GM19397 (cell line): Measurements from ENCODE around the gene ARHGAP6.
"Not testable (repeated sequence)": the region's sequence is repeated elsewhere in the genome, so short reads cannot be mapped to it uniquely, and the experiment has no call there.

ENCODE experiments used
- ATAC-seq: cut with Tn5 transposase; IDR thresholded peaks from one replicate; pipeline ENCODE4 v1.9.1; 2021; ENCODE audit warnings: mild to moderate bottlenecking, moderate library complexity; ENCODE audit not compliant: unreplicated experiment

The ARHGAP6 gene

DNA sequence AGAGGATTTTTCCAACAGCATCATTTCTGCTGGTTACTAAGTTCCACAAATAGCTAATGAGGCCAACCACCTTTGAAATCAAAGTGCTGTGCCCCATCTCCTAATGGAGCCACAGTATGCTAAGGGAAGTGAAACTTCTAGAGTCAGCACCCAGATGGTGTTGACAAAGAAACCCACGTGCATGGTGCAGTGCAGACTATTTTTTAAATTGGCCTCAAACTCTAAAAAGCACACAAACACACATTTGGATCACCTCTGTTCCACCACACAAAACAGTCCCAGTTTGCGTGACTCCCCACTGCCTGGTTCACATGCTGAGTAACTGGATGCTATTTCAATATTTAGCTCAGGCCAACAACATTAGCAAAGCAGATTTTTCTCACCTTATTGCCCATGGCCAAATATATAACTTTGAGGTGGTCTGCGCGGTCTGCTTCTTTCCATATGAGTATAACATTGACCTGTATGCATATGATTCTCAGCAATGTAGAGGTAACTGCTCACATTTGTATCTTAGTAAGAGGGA is 302.6 kb downstream of the ARHGAP6 start:
- peak; percentile 96 for ATAC-seq

DNA sequence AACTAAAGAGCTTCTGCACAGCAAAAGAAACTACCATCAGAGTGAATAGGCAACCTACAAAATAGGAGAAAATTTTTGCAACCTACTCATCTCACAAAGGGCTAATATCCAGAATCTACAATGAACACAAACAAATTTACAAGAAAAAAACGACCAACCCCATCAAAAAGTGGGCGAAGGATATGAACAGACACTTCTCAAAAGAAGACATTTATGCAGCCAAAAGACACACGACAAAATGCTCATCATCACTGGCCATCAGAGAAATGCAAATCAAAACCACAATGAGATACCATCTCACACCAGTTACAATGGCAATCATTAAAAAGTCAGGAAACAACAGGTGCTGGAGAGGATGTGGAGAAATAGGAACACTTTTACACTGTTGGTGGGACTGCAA is 304.1 kb downstream of the ARHGAP6 start:
- ATAC-seq: not testable (repeated sequence)

DNA sequence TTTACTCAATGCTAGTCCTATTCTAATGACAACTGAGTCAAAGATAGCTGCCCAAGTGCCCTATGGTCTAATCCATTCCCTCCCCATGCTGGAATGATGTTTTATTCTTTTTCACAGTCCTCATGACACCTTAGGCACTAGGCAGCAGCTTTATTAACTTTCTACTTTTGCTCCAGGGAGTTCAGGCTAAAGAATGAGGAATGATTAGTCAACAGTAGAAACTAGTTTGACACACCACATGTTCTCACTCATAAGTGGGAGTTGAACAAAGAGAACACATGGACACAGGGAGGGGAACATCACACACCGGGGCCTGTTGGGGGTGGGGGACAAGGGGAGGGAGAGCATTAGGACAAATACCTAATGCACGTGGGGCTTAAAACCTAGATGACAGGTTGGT is 309.8 kb downstream of the ARHGAP6 start:
- ATAC-seq: not testable (repeated sequence)

DNA sequence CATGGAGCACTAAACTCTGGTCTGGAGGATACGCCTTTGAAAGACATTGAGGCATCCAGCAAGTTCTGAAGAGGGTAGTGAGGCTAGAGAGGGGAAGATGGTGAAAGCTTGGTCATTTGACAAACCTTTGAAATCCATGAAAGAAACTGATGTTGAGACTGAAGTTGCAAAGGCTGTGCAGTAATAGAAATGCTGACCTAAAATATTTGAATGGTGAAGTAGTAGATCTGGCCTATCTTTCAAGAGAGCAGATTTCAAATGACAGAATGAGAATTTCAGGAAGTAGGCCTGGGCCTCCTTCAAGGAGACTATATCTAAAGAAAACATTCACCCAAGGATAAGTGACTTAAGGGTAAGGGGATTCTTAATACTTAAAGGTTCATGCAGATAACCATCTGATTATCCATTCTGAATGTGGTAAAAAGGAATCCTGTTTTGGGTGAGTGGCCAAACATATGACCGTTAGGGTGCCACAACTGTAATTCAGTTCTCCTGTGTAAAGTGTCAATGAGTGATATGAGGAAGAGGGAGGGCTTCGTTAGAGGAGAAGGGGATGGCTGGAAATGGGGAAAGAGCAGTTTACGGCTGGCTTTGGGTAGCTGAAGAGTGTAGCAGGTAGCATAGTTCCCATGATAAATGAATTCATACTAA is 310.3 kb downstream of the ARHGAP6 start:
- ATAC-seq: no peak

DNA sequence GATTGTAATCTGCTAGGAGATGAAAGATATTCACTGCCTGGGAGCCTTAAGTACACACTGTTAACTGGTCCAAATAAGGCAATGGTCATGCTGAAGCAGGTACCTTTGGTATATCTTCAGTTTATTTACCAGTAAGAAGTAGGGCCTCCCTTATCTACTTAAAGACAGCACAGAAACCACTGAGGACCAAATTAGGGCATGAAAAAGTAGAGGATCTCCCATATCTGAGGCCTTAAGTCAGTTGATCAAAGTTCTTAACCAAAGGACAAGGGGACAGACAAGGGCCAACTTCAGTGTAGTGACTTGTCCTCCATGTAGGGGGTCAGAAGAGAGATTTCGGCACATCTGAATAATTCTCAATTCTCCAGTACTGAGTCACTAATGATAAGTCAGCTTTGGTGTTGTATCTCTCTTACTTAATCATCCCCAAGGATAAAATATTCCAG is 313.4 kb downstream of the ARHGAP6 start:
- ATAC-seq: no peak

DNA sequence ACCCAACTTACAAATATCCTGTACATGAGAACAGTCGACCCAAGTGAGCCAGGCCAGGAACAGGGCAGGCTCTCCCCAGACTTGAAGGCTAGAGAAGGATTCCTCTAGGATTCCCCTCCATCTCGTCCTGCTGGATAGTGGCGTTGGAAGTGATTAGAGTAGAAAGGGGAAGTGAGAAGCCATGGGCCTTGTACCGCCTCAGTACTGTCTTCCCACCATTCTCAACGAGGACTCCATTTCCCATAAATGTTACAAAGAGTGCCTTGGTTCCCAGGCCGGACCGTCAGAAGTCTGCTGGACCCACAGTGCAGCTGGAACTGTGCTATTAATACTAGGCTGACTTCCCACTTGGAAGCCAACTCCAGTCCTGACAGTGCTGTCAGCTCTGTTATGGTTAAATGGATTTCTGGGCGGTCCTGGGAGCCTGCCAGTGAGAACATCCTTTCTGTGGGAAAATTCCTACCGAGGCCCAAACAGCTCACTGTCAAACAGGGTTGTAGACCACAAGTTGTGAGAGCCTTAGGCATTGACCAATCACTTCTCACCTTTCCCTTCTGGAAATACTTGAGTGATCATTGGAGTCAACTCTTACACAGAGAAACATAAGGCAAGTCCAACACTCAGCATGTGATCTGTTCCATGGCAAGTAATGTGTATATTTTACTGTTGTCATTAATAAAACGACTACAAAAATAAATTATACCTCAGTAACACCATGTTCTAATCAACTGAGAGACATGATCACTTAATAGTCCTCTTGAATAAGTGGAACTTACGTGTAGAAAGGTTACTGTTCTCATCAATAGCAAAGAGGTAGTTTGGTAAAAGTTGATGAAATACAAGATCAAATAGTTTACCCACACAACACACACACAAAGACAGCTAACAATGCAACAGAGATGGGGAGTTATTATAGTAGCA is 314.1 kb downstream of the ARHGAP6 start:
- ATAC-seq: no peak

DNA sequence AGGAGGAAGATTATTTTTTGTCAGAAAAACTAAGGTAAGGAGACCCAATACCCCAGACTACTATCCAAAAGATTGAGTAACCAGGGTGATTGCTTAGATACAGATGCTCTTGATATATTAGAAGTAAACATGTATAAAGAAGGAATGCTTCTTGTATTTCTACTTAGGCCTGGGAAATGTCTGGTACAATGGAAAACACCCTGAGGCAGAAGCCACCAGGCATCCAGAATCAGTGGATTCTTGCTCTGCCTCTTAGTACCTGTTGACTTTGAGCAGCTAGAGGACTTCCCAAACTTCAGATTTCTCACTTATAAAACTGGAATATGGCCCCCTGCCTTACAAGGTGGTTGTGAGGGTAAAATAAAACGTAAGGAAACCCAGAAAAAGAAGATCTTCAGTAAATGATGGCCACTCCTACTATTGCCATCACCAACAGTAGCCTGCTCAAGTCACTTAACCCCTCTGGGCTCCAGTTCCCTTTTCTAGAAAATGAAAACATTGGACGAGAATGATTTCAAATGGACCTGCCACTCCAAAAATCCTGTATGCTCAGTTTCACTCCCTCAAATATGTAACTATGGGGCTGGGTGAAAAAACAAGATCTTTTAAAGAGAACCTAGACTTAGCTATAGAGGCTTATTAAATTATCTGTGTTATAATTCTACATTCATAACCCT is 315.9 kb downstream of the ARHGAP6 start:
- no peak for ATAC-seq

DNA sequence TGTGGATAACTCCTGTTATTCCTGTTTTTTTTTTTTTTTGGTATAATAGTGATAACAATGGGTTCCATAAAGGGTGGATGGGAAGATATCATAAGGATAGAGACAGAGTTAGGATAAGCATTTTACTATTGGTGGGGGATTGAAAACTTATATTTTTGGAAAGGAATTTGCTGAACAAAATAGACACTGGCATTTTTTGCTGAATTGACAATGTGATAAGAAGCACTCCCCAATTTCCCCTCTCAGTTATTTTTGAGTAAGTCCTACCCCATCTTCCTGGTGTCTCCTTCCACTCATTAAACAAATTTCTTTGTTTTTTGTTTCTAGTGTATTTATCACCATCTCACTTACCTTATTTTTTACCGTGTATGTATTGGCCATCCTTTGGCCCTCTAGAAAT is 316.7 kb downstream of the ARHGAP6 start:
- ATAC-seq: no peak

DNA sequence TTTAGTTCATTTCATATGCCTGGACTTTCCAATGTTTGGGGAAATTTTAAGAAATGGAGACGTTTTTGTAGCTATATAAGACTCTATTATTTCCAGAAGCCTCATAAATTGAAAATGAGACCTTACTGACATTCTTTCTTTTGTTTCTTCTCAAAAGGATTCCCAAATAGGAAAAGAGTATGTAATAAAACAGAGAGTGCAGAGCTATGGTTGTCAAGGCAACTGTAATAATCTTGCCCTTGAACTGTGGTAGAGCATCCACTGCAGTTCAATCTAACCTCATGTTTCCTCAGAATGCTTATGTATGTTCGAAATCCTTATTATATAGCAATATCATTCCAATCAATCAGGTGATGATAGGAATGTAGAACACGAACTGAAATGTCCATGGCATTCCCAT is 318.4 kb downstream of the ARHGAP6 start:
- no peak for ATAC-seq

DNA sequence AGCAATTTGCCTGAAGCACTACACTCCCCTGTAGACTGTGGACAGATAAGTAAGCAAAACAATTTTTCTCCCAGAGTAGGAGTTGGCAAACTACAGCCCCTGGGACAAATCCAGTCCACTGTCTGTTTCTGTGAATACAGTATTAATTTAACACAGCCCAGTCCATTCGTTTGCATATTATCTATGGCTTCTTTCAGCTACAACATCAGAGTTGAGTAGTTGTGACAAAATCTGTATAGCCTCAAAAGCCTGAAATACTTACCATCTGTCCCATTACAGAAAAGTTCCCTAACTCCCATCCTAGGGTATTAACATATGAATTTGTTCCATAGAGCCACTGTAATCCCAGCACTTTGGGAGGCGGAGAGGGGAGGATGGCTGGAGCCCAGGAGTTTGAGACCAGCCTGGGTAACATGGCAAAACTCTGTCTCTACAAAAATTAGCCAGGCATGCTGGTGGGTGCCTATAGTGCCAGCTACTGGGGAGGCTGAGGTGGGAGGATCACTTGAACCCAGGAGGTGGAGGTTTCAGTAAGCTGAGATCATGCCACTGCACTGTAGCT is 319.5 kb downstream of the ARHGAP6 start:
- ATAC-seq: no peak

DNA sequence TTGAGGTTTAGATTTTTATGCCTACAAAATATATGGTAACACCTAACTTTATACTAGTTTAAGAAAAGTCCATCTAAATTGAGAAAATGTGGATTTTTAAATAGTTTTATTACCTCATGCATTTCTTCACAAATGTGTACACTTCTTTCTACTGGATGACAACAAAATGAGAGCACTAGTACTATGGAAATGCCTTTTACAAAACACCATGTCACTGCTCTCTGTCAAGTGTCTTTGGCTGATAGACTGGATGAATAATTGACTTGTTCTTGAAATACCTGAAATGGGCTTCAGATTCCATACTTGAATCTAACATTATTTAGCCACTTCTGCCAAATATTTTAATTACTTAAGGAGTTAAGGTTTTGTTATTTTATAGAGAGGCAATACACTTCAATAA is 323.0 kb downstream of the ARHGAP6 start:
- no peak for ATAC-seq

DNA sequence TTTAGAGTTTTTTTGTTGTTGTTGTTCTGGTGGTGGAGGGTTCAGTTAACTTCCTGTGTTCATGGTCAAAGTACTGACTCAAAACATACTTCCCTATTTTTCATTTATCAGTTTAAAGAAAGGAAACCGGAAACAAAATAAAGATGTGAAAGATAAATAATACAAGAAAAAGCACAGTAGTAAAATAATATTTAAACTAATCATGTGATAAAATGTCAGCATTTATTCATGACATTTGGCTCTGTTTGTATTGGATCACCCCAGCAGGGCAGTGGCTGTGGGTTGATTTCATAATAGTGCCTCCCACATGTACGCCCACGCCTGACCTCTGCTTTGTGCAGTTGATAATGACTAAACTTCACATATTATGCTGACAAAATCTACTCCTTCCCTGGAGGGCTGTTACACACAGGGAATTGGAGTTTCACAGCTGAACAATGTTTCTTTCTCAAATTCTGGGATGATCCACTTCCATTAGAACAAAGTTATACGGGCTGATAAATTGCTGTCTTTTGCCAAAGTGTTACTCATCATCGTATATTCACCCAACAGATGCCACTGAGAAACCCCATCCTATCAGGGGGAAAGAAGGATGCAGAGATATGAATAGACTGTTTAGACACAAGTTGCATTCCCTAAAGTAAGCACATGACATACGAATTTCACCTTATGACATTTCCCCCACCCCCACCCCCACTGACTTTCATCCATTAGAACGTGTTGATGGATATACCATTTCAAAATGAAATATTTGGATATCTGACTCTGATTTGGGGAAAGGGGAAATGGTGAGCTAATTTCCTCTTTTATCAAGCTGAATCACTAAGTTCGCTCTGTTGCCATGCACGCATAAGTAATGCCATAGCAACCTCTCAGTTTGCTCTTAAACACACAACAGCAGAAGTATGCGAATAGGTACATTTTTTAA is 324.2 kb downstream of the ARHGAP6 start:
- peak; percentile 63 for ATAC-seq

DNA sequence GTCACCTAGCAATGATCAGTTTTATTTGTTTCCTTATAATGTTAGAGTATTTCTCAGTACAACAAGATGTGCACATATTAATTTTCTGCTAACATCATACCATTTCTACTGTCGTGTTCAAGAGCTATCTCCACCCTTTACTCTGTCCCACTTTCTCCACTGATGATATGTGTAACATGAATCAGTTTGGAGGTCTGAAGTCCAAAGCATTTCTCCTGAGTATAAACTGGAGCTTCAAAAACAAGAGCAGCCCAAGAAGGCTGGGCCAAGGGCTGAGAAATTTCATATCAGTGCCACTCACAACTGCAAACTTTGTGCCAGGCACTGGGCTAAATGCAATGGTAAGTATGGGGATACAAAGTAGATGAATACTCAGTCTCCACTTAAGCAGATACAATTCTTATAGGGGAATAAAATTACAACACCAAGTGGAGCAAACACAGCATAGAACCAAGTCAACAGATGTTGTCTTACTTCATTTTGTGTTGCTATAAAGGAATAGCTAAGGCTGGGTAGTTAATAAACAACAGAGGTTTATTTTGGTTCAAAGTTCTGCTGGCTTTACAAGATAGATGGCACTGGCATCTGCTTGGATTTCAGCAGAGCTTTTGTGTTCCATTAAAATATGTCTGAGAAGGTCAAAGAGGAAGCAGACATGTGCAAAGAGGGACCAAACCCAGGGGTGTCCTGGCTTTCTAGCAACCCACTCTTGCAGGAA is 328.3 kb downstream of the ARHGAP6 start:
- ATAC-seq: no peak

DNA sequence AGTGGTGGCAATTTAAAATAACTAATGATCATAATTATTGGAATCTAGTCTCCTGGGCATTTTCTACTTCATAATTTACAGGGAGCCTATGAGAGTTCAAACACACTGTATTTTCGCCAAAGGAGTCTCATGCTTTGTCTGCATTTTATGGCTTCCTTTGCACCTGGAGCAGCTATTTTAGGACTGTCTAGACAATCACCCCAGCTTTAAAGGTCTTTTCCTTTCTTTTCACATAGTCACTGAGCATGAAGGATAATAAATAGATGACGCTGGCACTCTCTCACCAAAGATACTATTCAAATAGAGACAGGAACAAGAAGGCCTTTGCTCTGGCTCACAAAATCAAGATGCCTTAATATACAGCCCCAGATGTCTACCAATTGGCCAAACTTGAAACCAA is 329.5 kb downstream of the ARHGAP6 start:
- no peak for ATAC-seq

DNA sequence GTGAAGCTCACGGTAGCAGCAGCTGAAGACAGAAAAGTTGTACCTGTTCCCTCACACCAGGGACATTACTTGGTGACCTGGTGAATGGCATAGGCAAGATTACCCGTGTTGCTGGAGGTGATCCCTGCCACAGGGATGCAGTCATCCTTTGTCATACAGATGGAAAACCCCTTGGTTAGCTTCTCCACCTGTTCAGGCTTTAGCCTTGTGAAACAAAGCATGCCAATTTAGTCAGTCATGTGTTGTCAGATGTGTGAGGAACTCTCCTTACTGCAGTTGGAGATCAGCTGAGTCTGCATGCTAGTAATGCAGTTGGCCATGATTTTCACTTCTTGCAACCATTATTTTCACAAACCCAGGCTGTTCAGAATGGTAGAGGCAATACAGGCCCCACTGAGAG is 331.6 kb downstream of the ARHGAP6 start:
- ATAC-seq: no peak

DNA sequence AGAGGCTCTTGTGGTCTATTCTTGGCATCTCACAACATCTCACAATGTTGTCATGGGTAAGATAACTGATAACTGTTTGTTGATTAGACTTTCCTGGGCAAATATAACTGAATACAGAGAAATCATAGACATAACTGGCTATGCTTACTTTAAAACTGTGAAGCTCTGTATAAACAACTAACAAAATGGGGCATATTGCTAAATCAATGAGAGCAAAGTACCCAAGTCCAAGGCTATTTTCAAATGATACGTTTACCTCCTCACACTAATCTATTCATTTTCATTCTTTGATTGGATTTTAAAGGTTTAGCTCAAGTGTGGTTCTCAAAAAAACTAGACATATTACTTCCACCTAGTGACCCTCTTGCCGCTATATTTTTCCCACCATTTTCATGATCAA is 333.9 kb downstream of the ARHGAP6 start:
- ATAC-seq: no peak

DNA sequence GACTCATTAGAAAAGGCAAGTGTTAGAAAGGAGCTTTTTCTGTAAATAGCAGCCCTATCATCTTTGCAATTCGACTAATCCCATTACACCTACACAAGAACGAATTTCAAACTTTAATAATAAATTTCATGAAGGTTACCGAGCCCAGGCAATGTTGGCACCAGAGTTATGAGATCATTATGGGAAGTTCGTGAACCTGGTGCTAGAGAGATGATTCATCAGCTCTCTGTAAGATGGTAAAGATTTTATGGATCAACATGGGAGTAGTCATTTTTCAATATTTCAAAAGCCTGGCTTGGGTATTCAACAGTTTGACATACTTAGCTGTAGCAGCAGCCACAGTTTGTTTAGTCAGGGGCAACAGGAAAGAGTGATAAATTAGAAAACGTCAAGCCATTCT is 336.7 kb downstream of the ARHGAP6 start:
- ATAC-seq: no peak

DNA sequence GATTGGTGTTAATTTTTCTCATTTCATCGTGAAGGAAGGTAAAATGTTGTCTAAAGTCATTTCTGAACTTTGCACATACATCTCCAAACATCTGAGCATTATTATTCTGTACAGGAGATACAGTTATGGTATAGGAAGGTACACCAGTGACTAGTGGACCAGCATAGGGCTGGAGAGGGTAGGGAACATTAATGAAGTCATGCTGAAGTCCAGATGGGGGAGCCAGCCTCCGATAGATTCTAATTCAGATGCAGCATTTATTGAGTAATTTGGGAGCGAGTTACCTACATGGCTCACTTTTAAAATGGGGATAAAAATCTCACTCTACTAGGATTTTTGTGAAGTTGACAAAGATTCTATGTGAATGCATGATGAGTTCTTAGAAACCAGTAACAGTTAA is 337.6 kb downstream of the ARHGAP6 start:
- ATAC-seq: no peak

DNA sequence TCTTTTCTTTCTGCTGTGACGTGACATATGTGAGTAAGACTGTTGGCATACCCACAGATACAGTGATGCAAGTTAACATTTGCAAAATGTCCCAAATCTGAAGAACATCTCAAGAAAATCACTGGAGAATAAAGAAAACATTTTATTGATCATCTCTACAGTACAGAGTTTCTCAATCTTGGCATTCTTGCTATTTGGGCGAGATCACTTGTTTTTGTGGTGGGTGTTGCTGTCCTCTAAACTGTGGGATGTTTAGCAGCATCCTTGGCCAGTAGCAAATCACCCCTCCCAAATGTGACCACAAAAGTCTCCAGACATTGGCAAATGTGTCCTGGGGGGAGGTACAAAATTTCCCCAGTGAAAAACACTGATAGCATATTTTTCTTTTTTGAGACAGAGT is 343.7 kb downstream of the ARHGAP6 start:
- ATAC-seq: no peak
